GM11168 (cell line): Measurements from ENCODE around the gene PRKN.

Experiments used
- in situ Hi-C: fragments of 300-500 bp; cut with MboI; formaldehyde crosslinking; loops from one replicate; pipeline ENCODE4 v1.12.0; 2022; ENCODE audit warnings: low sequenced_read_pairs; ENCODE audit not compliant: unreplicated experiment

Gene PRKN

GRCh38 chr6:161804838-161805237 lies 922.7 kb downstream of the PRKN start:
- in situ Hi-C loops, result no loop called here

- in situ Hi-C loops, result no loop called here
Measured at GRCh38 chr6:161803131-161803530, 924.4 kb downstream of the PRKN start.

- in situ Hi-C loops, result no loop called here
Measured at GRCh38 chr6:161802231-161802630, 925.3 kb downstream of the PRKN start.

GRCh38 chr6:161798844-161799394 lies 928.6 kb downstream of the PRKN start:
- in situ Hi-C loops, result no loop called here

GRCh38 chr6:161796681-161797080 lies 930.9 kb downstream of the PRKN start:
- in situ Hi-C loops, result no loop called here

- in situ Hi-C loops, result no loop called here
Measured at GRCh38 chr6:161792851-161793493, 934.6 kb downstream of the PRKN start.

GRCh38 chr6:161788531-161788930 lies 939.0 kb downstream of the PRKN start:
- in situ Hi-C loops, result no loop called here

GRCh38 chr6:161772176-161772575 lies 955.4 kb downstream of the PRKN start:
- in situ Hi-C loops, result no loop called here

- in situ Hi-C loops, result no loop called here
Measured at GRCh38 chr6:161761966-161762365, 965.6 kb downstream of the PRKN start.

- in situ Hi-C loops, result no loop called here
Measured at GRCh38 chr6:161755080-161755479, 972.5 kb downstream of the PRKN start.

GRCh38 chr6:161750686-161751085 lies 976.9 kb downstream of the PRKN start:
- in situ Hi-C loops, result no loop called here

- in situ Hi-C loops, result no loop called here
Measured at GRCh38 chr6:161749576-161749975, 978.0 kb downstream of the PRKN start.

GRCh38 chr6:161748535-161749416 lies 978.8 kb downstream of the PRKN start:
- in situ Hi-C loops, result no loop called here

GRCh38 chr6:161747506-161747905 lies 980.1 kb downstream of the PRKN start:
- in situ Hi-C loops, result no loop called here

- in situ Hi-C loops, result no loop called here
Measured at GRCh38 chr6:161745594-161746141, 981.9 kb downstream of the PRKN start.

- in situ Hi-C loops, result no loop called here
Measured at GRCh38 chr6:161745128-161745527, 982.4 kb downstream of the PRKN start.

- in situ Hi-C loops, result no loop called here
Measured at GRCh38 chr6:161744211-161745067, 983.1 kb downstream of the PRKN start.

- in situ Hi-C loops, result no loop called here
Measured at GRCh38 chr6:161743509-161744178, 983.9 kb downstream of the PRKN start.

- in situ Hi-C loops, result no loop called here
Measured at GRCh38 chr6:161740486-161740885, 987.1 kb downstream of the PRKN start.
